GM23338 (cell line): ENCODE data around the gene HBA1. TPM values are rescaled to one million over a fixed set of nuclear protein-coding genes. Genes with fewer than 3 reads are reported as not detected.
A peak's percentile ranks its signal among the peaks of the same experiment; 100 is the strongest.

Experiments used
- ATAC-seq: fragments of 200-7000 bp; cut with Tn5 transposase; 3 replicates; pipeline ENCODE4 v1.9.1; 2020
- DNase-seq: peaks from one replicate; pipeline ENCODE4 v3.0.0-alpha.2; 2015; ENCODE audit warnings: low spot score
- H2AFZ ChIP-seq: fragments of 200-600 bp; sonication (generic); 2 replicates; pipeline ENCODE4 v1.8.0; 2016; ENCODE audit warnings: antibody characterized with exemption, mild to moderate bottlenecking, moderate library complexity
- H3F3A ChIP-seq: fragments of 200-600 bp; sonication (generic); replicated peaks from 2 replicates; pipeline ENCODE4 v1.8.0; 2017; ENCODE audit warnings: antibody characterized with exemption, mixed run types, low read depth
- H3K27ac ChIP-seq: fragments of 200-600 bp; sonication (generic); 2 replicates; pipeline ENCODE4 v1.6.1; 2016; ENCODE audit warnings: low read depth
- H3K27me3 ChIP-seq: fragments of 200-600 bp; sonication (generic); 2 replicates; pipeline ENCODE4 v1.8.0; 2016; ENCODE audit warnings: mild to moderate bottlenecking, mixed run types, moderate library complexity; ENCODE audit not compliant: insufficient read depth
- H3K36me3 ChIP-seq: fragments of 200-600 bp; sonication (generic); 2 replicates; pipeline ENCODE4 v1.8.0; 2016; ENCODE audit warnings: mild to moderate bottlenecking; ENCODE audit not compliant: insufficient read depth
- H3K4me1 ChIP-seq: fragments of 200-600 bp; sonication (generic); 2 replicates; pipeline ENCODE4 v1.8.0; 2016; ENCODE audit warnings: mild to moderate bottlenecking, moderate library complexity; ENCODE audit not compliant: insufficient read depth
- H3K4me2 ChIP-seq: fragments of 200-600 bp; sonication (generic); 2 replicates; pipeline ENCODE4 v1.7.1; 2017; ENCODE audit warnings: mixed run types
- H3K4me3 ChIP-seq: fragments of 200-600 bp; sonication (generic); 2 replicates; pipeline ENCODE4 v1.6.1; 2016; ENCODE audit warnings: mixed run types
- H3K79me2 ChIP-seq: fragments of 200-600 bp; sonication (generic); replicated peaks from 2 replicates; pipeline ENCODE4 v1.8.0; 2017; ENCODE audit warnings: mild to moderate bottlenecking; ENCODE audit not compliant: insufficient read depth
- H3K9me2 ChIP-seq: fragments of 200-600 bp; sonication (generic); 2 replicates; pipeline ENCODE4 v1.8.0; 2017; ENCODE audit not compliant: insufficient read depth
- H4K20me1 ChIP-seq: fragments of 200-600 bp; sonication (generic); replicated peaks from 2 replicates; pipeline ENCODE4 v1.8.0; 2017; ENCODE audit warnings: mild to moderate bottlenecking; ENCODE audit not compliant: insufficient read depth
- H3K27ac Mint-ChIP-seq: 2 replicates; pipeline ENCODE4 v1.8.0; 2020; ENCODE audit warnings: inconsistent platforms, mild to moderate bottlenecking, moderate library complexity, mixed read lengths
- H3K27me3 Mint-ChIP-seq: 3 replicates; pipeline ENCODE4 v1.8.0; 2022; ENCODE audit warnings: low read depth, mild to moderate bottlenecking, moderate library complexity, mixed read lengths, inconsistent platforms; ENCODE audit not compliant: insufficient read depth, poor library complexity
- H3K36me3 Mint-ChIP-seq: 3 replicates; pipeline ENCODE4 v1.8.0; 2021; ENCODE audit warnings: low read depth, mild to moderate bottlenecking, inconsistent platforms, moderate library complexity, mixed read lengths
- H3K4me1 Mint-ChIP-seq: 3 replicates; pipeline ENCODE4 v1.8.0; 2020; ENCODE audit warnings: mild to moderate bottlenecking, inconsistent platforms, mixed read lengths
- H3K4me3 Mint-ChIP-seq: 3 replicates; pipeline ENCODE4 v1.8.0; 2021; ENCODE audit warnings: moderate library complexity, mild to moderate bottlenecking, inconsistent platforms, mixed read lengths
- H3K9me3 Mint-ChIP-seq: 3 replicates; pipeline ENCODE4 v1.8.0; 2020; ENCODE audit warnings: moderate library complexity, mild to moderate bottlenecking, inconsistent platforms, mixed read lengths
- CREB1 ChIP-seq: fragments of 250-450 bp; sonication (Bioruptor Pico); IDR thresholded peaks from 2 replicates; pipeline ENCODE4 v1.5.0; 2020; ENCODE audit warnings: low read depth, mild to moderate bottlenecking, moderate library complexity
- EZH2 ChIP-seq: fragments of 200-600 bp; sonication (generic); IDR thresholded peaks from one replicate; pipeline ENCODE4 v1.8.0; 2017; ENCODE audit warnings: antibody characterized with exemption, mild to moderate bottlenecking, low read depth; ENCODE audit not compliant: unreplicated experiment
- EZH2phosphoT487 ChIP-seq: fragments of 200-600 bp; sonication (generic); IDR thresholded peaks from one replicate; pipeline ENCODE4 v1.8.1; 2018; ENCODE audit warnings: antibody characterized with exemption; ENCODE audit not compliant: unreplicated experiment
- JUNB ChIP-seq: IDR thresholded peaks from one replicate; pipeline ENCODE4 v1.6.1; 2016; ENCODE audit warnings: antibody characterized with exemption; ENCODE audit not compliant: unreplicated experiment
- NANOG ChIP-seq: IDR thresholded peaks from 2 replicates; pipeline ENCODE4 v1.6.1; 2016; ENCODE audit warnings: antibody characterized with exemption, borderline replicate concordance
- POLR2AphosphoS5 ChIP-seq: IDR thresholded peaks from 2 replicates; pipeline ENCODE4 v1.6.1; 2016; ENCODE audit warnings: antibody characterized with exemption, low read depth
- ZNF114 ChIP-seq: fragments of 250-450 bp; sonication (Bioruptor Pico); IDR thresholded peaks from 2 replicates; pipeline ENCODE4 v1.5.0; 2020; ENCODE audit warnings: mild to moderate bottlenecking, moderate library complexity
- polyA plus RNA-seq: library from polyadenylated mRNA; unstranded; fragments of >200 nt; fragmentation: Nextera tagmentation; extraction: Ambion mirVana; gene quantifications from 2 replicates; pipeline ENCODE4 v1.2.1, GENCODE V29; 2016
- total RNA-seq: library from RNA; depleted of rRNA; stranded (reverse); fragments of >200 nt; shearing (Covaris generic); gene quantifications from 2 replicates; pipeline ENCODE4 v1.2.3, GENCODE V29; 2014
- TF ChIP-seq, protein P1 (sequence below), 2 experiments: fragments of 200-600 bp in 1 of 2; sonication (generic) in 1 of 2; conservative IDR thresholded peaks; 2 replicates each; pipeline versions ENCODE4 v1.5.1 to v1.6.1; 2016 to 2017; ENCODE audit warnings: antibody characterized with exemption in 2 of 2, low read depth in 2 of 2, mild to moderate bottlenecking in 2 of 2, moderate library complexity in 1 of 2
- TF ChIP-seq, protein P2 (sequence below): IDR thresholded peaks from one replicate; pipeline ENCODE4 v1.6.1; 2018; ENCODE audit warnings: antibody characterized with exemption; ENCODE audit not compliant: unreplicated experiment

Gene HBA1
- total and polyA plus RNA-seq, 2 experiments from 2014 or later = 6.7 TPM; not detected in 1

DNA sequence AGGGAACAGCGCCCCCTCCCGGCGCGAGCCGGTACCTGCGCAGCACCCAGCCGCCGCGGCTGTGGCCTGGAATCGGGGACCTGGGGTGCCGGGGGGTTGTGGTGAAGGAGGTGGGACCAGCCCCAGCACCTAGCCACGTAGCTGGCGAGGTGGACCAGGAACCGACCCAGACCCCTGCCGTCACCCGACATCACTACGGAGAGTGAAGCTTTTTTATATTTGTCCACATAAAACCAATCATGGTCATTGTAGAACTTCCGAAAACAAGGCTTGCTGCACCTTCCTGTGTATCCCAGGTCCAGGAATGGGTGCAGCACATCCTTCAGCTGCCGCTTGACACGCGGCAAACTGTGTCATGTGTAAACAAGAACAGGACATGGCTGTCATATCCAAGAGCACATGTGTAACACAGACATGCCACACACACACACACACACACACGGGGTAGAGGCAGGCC lies 5.1 kb downstream of the HBA1 start:
- H3K4me3 ChIP-seq = no peak overlapping the region
- Mint-ChIP-seq H3K27ac (no peak overlapping the region), H3K4me3 (0 out of 3 replicates have a peak overlapping the region, but pooled peaks have one; percentile 26), H3K36me3 (peaks cover 12% of the 10 kb centered on the region; the same call in 2 of the 3 replicates), H3K4me1 (no peaks in the 10 kb centered on the region; the same call in 1 of the 3 replicates), H3K9me3 (no peaks in the 10 kb centered on the region; the same call in 2 of the 3 replicates), H3K27me3 (peaks cover 44% of the 10 kb centered on the region)
- peaks cover 45% of the 10 kb centered on the region for H3K27me3 ChIP-seq
- H3K36me3 ChIP-seq = no peaks in the 10 kb centered on the region
- H3K27ac ChIP-seq = no peak overlapping the region
- no peaks in the 10 kb centered on the region for H3K79me2 ChIP-seq
- peaks cover 8% of the 10 kb centered on the region for H4K20me1 ChIP-seq
- no peak overlapping the region; the same call in 1 of the 2 replicates for H3K4me2 ChIP-seq
- ATAC-seq = no peak
- no peak overlapping the region for H2AFZ ChIP-seq
- no peaks in the 10 kb centered on the region for H3K9me2 ChIP-seq
- DNase-seq = no peak
- no peaks in the 10 kb centered on the region; the same call in 1 of the 2 replicates for H3K4me1 ChIP-seq
- peaks cover 26% of the 10 kb centered on the region; the same call in 1 of the 2 replicates for H3F3A ChIP-seq
- no peak for TF ChIP-seq EZH2phosphoT487
- TF ChIP-seq POLR2AphosphoS5 = peak; percentile 20
- TF ChIP-seq, protein P1, sequence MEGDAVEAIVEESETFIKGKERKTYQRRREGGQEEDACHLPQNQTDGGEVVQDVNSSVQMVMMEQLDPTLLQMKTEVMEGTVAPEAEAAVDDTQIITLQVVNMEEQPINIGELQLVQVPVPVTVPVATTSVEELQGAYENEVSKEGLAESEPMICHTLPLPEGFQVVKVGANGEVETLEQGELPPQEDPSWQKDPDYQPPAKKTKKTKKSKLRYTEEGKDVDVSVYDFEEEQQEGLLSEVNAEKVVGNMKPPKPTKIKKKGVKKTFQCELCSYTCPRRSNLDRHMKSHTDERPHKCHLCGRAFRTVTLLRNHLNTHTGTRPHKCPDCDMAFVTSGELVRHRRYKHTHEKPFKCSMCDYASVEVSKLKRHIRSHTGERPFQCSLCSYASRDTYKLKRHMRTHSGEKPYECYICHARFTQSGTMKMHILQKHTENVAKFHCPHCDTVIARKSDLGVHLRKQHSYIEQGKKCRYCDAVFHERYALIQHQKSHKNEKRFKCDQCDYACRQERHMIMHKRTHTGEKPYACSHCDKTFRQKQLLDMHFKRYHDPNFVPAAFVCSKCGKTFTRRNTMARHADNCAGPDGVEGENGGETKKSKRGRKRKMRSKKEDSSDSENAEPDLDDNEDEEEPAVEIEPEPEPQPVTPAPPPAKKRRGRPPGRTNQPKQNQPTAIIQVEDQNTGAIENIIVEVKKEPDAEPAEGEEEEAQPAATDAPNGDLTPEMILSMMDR (conservative IDR thresholded peaks at IDR 0.05; ENCODE audit: low read depth in 2 of 2) = peak; percentile 80 to 92
- TF ChIP-seq, protein P2, sequence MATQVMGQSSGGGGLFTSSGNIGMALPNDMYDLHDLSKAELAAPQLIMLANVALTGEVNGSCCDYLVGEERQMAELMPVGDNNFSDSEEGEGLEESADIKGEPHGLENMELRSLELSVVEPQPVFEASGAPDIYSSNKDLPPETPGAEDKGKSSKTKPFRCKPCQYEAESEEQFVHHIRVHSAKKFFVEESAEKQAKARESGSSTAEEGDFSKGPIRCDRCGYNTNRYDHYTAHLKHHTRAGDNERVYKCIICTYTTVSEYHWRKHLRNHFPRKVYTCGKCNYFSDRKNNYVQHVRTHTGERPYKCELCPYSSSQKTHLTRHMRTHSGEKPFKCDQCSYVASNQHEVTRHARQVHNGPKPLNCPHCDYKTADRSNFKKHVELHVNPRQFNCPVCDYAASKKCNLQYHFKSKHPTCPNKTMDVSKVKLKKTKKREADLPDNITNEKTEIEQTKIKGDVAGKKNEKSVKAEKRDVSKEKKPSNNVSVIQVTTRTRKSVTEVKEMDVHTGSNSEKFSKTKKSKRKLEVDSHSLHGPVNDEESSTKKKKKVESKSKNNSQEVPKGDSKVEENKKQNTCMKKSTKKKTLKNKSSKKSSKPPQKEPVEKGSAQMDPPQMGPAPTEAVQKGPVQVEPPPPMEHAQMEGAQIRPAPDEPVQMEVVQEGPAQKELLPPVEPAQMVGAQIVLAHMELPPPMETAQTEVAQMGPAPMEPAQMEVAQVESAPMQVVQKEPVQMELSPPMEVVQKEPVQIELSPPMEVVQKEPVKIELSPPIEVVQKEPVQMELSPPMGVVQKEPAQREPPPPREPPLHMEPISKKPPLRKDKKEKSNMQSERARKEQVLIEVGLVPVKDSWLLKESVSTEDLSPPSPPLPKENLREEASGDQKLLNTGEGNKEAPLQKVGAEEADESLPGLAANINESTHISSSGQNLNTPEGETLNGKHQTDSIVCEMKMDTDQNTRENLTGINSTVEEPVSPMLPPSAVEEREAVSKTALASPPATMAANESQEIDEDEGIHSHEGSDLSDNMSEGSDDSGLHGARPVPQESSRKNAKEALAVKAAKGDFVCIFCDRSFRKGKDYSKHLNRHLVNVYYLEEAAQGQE = peak; percentile 14
- no peak for TF ChIP-seq NANOG
- TF ChIP-seq CREB1 (CRISPR knock-in tag) = no peak

DNA sequence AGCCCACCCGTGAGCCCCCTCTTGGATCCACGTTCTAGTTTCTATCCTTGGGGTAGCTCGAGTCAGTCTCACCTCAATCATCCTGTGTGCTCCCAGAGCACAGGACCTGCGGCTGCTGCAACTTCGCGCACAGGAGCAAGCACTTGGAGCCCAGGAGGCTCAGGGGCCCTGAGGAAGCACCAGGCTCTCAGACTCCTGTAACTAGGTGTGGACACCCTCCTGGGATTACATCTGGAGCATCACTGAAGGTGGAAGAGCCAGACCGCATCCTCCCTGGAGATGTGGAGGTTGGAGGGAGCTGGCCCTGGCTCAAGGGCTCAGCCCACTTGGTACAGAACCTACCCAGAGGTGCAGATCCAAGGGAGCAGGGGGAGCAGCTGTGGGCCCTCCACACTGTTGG lies 6.5 kb downstream of the HBA1 start:
- Histone ChIP-seq H3K4me3 (no peak overlapping the region), H3K36me3 (peaks cover 6% of the 10 kb centered on the region), H3K4me1 (no peaks in the 10 kb centered on the region; the same call in 1 of the 2 replicates), H4K20me1 (peaks cover 8% of the 10 kb centered on the region), H2AFZ (no peak overlapping the region), H3K9me2 (no peaks in the 10 kb centered on the region), H3K27me3 (peaks cover 33% of the 10 kb centered on the region), H3F3A (peaks cover 26% of the 10 kb centered on the region; the same call in 1 of the 2 replicates), H3K27ac (no peak overlapping the region), H3K4me2 (no peak overlapping the region), H3K79me2 (no peaks in the 10 kb centered on the region)
- peaks cover 20% of the 10 kb centered on the region for H3K36me3 Mint-ChIP-seq
- DNase-seq (no peak), ATAC-seq (no peak)
- H3K4me1 Mint-ChIP-seq = no peaks in the 10 kb centered on the region; the same call in 1 of the 3 replicates
- H3K27ac Mint-ChIP-seq = peak overlapping the region; percentile 65; the same call in 1 of the 2 replicates
- no peaks in the 10 kb centered on the region; the same call in 2 of the 3 replicates for H3K9me3 Mint-ChIP-seq
- no peak overlapping the region for H3K4me3 Mint-ChIP-seq
- peaks cover 37% of the 10 kb centered on the region for H3K27me3 Mint-ChIP-seq
- TF ChIP-seq, protein P2 = no peak
- no peak for TF ChIP-seq EZH2
- no peak for TF ChIP-seq ZNF114
- TF ChIP-seq EZH2phosphoT487 = no peak
- TF ChIP-seq JUNB = no peak
